Prostate gland (tissue), 2 donors: ENCODE results near the gene HIBADH.

Source experiments
- CTCF ChIP-seq, 4 experiments: fragments of 200-600 bp in 2 of 4; fragments of 450-650 bp in 2 of 4; sonication (generic) in 2 of 4; IDR thresholded peaks; 1 replicate in 3 of 4; 2 replicates in 1 of 4; pipeline ENCODE4 v1.5.1; 2016 to 2019; ENCODE audit warnings: antibody characterized with exemption in 4 of 4, mild to moderate bottlenecking in 2 of 4, moderate library complexity in 2 of 4
- POLR2A ChIP-seq: fragments of 450-650 bp; IDR thresholded peaks from one replicate; pipeline ENCODE4 v1.6.1; 2016; ENCODE audit warnings: antibody characterized with exemption, mild to moderate bottlenecking
- POLR2AphosphoS5 ChIP-seq: sonication (generic); formaldehyde crosslinking; IDR thresholded peaks from one replicate; pipeline ENCODE4 v1.6.1; 2017; ENCODE audit warnings: antibody characterized with exemption

GRCh38 chr7:27690649-27691048 lies 28.0 kb upstream of the HIBADH start:
- TF ChIP-seq POLR2A (no peak), CTCF (IDR thresholded peaks at IDR 0.05) (no peak), POLR2AphosphoS5 (no peak)
